Endothelial cell (in vitro differentiated cells): Measurements from ENCODE around the gene WNT1. TPM values are rescaled to one million over a fixed set of nuclear protein-coding genes. Genes with fewer than 3 reads are reported as not detected.

Source experiments
- DNase-seq: peaks from one replicate; pipeline ENCODE4 v3.0.0; 2021; ENCODE audit warnings: low spot score
- H3K27ac Mint-ChIP-seq: one replicate; pipeline ENCODE4 v1.8.0; 2021; ENCODE audit warnings: mixed read lengths, inconsistent platforms; ENCODE audit not compliant: unreplicated experiment
- H3K27me3 Mint-ChIP-seq: one replicate; pipeline ENCODE4 v1.8.0; 2021; ENCODE audit warnings: mild to moderate bottlenecking, moderate library complexity, mixed read lengths, inconsistent platforms; ENCODE audit not compliant: unreplicated experiment
- H3K36me3 Mint-ChIP-seq: one replicate; pipeline ENCODE4 v1.8.0; 2021; ENCODE audit warnings: mild to moderate bottlenecking, low read depth, mixed read lengths, inconsistent platforms; ENCODE audit not compliant: unreplicated experiment
- H3K4me1 Mint-ChIP-seq: one replicate; pipeline ENCODE4 v1.8.0; 2021; ENCODE audit warnings: mild to moderate bottlenecking, mixed read lengths, inconsistent platforms; ENCODE audit not compliant: unreplicated experiment
- H3K4me3 Mint-ChIP-seq: one replicate; pipeline ENCODE4 v1.8.0; 2021; ENCODE audit warnings: mild to moderate bottlenecking, mixed read lengths, inconsistent platforms; ENCODE audit not compliant: unreplicated experiment
- H3K9me3 Mint-ChIP-seq: one replicate; pipeline ENCODE4 v1.8.0; 2021; ENCODE audit warnings: mixed read lengths, inconsistent platforms; ENCODE audit not compliant: unreplicated experiment
- CTCF ChIP-seq: fragments of 200-600 bp; sonication (generic); IDR thresholded peaks from one replicate; pipeline ENCODE4 v1.5.0; 2021; ENCODE audit warnings: antibody characterized with exemption; ENCODE audit not compliant: unreplicated experiment
- long read RNA-seq: library from polyadenylated mRNA; unstranded; transcript quantifications from one replicate; pipeline ENCODE4 v2.0.0, GENCODE V29; 2020; ENCODE audit not compliant: unreplicated experiment
- total RNA-seq: library from RNA; stranded (reverse); fragmentation: NEBNext Ultra II Directional; extraction: Animal tissue kit (Norgen Biotek cat#: 25700); gene quantifications from one replicate; pipeline ENCODE4 v1.2.1, GENCODE V29; 2021; ENCODE audit not compliant: unreplicated experiment

Gene WNT1
- not detected for total RNA-seq
- long read RNA-seq: 0 reads

GRCh38 chr12:48978291-48978740 lies at the start of gene WNT1:
Gene WNT1, plus strand, starts transcription at chr12:48978322. Its CDS starts 329 bp downstream, at chr12:48978651.
- Mint-ChIP-seq H3K27me3 (peaks cover 58% of the 10 kb centered on the region), H3K9me3 (no peaks in the 10 kb centered on the region), H3K4me3 (peak within 1 kb of the TSS; percentile 77), H3K27ac (peak within 1 kb of the TSS; percentile 18), H3K4me1 (peaks cover 28% of the 10 kb centered on the region), H3K36me3 (peaks cover 16% of the 10 kb centered on the region)
- no peak for DNase-seq
- peak; percentile 52 for TF ChIP-seq CTCF

- Mint-ChIP-seq H3K36me3 (peaks cover 41% of the 10 kb centered on the region), H3K9me3 (no peaks in the 10 kb centered on the region), H3K4me3 (peak overlapping the region; percentile 76), H3K27ac (peak overlapping the region; percentile 44), H3K27me3 (peaks cover 4% of the 10 kb centered on the region), H3K4me1 (peaks cover 18% of the 10 kb centered on the region)
- no peak for DNase-seq
- no peak for TF ChIP-seq CTCF
These were observed 48.6 kb upstream of the WNT1 start for GRCh38 chr12:48929551-48929950.

DNA sequence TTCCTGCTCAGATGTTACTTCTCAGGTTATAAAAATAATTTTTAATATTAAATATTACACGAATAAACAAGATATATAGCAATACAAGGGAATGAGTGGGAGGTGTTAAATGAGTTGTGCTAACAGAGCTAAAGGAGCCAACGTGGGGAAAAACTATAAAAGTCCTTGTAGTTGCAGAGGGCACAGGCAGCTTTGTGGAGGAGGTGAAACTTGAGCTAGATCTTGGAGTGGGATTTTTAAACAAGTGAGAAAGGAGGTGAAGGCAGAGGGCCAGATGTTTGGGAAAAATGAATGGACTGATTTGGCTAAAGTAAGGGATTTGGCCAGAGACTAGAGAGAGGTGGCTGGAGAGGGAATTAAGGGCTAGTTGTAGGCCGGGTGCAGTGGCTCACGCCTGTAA lies 47.6 kb upstream of the WNT1 start:
- peaks cover 5% of the 10 kb centered on the region for H3K27me3 Mint-ChIP-seq
- no peaks in the 10 kb centered on the region for H3K9me3 Mint-ChIP-seq
- peaks cover 19% of the 10 kb centered on the region for H3K4me1 Mint-ChIP-seq
- H3K27ac Mint-ChIP-seq: no peak overlapping the region
- no peak for DNase-seq
- no peak for TF ChIP-seq CTCF
- H3K4me3 Mint-ChIP-seq: peak overlapping the region; percentile 16
- peaks cover 46% of the 10 kb centered on the region for H3K36me3 Mint-ChIP-seq

GRCh38 chr12:48932878-48933277 lies 45.2 kb upstream of the WNT1 start:
- Mint-ChIP-seq H3K36me3 (peaks cover 48% of the 10 kb centered on the region), H3K27me3 (peaks cover 8% of the 10 kb centered on the region), H3K4me1 (peaks cover 16% of the 10 kb centered on the region), H3K9me3 (no peaks in the 10 kb centered on the region), H3K4me3 (no peak overlapping the region), H3K27ac (peak overlapping the region; percentile 22)
- no peak for DNase-seq
- TF ChIP-seq CTCF: no peak

GRCh38 chr12:48933664-48934311 lies 44.3 kb upstream of the WNT1 start:
- no peaks in the 10 kb centered on the region for H3K9me3 Mint-ChIP-seq
- peaks cover 16% of the 10 kb centered on the region for H3K4me1 Mint-ChIP-seq
- no peak for TF ChIP-seq CTCF
- H3K27ac Mint-ChIP-seq: no peak overlapping the region
- H3K4me3 Mint-ChIP-seq: peak overlapping the region; percentile 62
- peaks cover 11% of the 10 kb centered on the region for H3K27me3 Mint-ChIP-seq
- DNase-seq: no peak
- peaks cover 54% of the 10 kb centered on the region for H3K36me3 Mint-ChIP-seq
